Colonic mucosa (tissue), 4 donors: ENCODE results near the gene USP10. TPM values are rescaled to one million over a fixed set of nuclear protein-coding genes. Genes with fewer than 3 reads are reported as not detected.

Experiments used
- DNase-seq: peaks from one replicate; pipeline ENCODE4 v3.0.0-alpha.2; 2020
- H3K27ac ChIP-seq: fragments of 200-600 bp; one replicate; pipeline ENCODE4 v1.8.0; 2021
- H3K27me3 ChIP-seq: fragments of 200-600 bp; one replicate; pipeline ENCODE4 v1.8.0; 2021
- H3K36me3 ChIP-seq: fragments of 200-600 bp; one replicate; pipeline ENCODE4 v1.8.0; 2021
- H3K4me1 ChIP-seq: fragments of 200-600 bp; one replicate; pipeline ENCODE4 v1.8.0; 2021; ENCODE audit warnings: mild to moderate bottlenecking
- H3K4me3 ChIP-seq: fragments of 200-600 bp; one replicate; pipeline ENCODE4 v1.8.0; 2021
- H3K9ac ChIP-seq, 2 donors: one replicate each; pipeline ENCODE4 v1.7.0; 2013; ENCODE audit warnings: control low read depth in 2 of 2, low read depth in 2 of 2, low read length in 2 of 2
- H3K9me3 ChIP-seq: fragments of 200-600 bp; one replicate; pipeline ENCODE4 v1.8.0; 2021
- CTCF ChIP-seq: fragments of 200-600 bp; IDR thresholded peaks from one replicate; pipeline ENCODE4 v1.8.0; 2022; ENCODE audit warnings: antibody characterized with exemption, mild to moderate bottlenecking
- intact Hi-C: fragments of 100-400 bp; cut with DNase I; formaldehyde crosslinking; loops from one replicate; pipeline ENCODE4 v1.14.1; 2022
- total RNA-seq, 2 donors: library from RNA; stranded (reverse); fragmentation: NEBNext Ultra II Directional in 1 of 2; extraction: Animal tissue kit (Norgen Biotek cat#: 25700) in 1 of 2; gene quantifications; one replicate each; pipeline ENCODE4 v1.2.1, GENCODE V29; 2021
- donor health status: healthy.
- donor health status: DM: no; HTN: no; CAD: no.
- donor health status: DM: no; HTN: no; CAD: no.

The USP10 gene
- total RNA-seq, 2 donors from 2014 or later: 70.0 to 88.2 TPM

GRCh38 chr16:84654998-84655397 lies 44.8 kb upstream of the USP10 start:
- intact Hi-C loops: no loop called here
- H3K27ac ChIP-seq: no peak overlapping the region
- peaks cover 16% of the 10 kb centered on the region for H3K36me3 ChIP-seq
- TF ChIP-seq CTCF: no peak
- H3K27me3 ChIP-seq: no peaks in the 10 kb centered on the region
- H3K4me1 ChIP-seq: no peaks in the 10 kb centered on the region
- H3K9ac ChIP-seq: no peak overlapping the region
- H3K4me3 ChIP-seq: no peak overlapping the region
- DNase-seq: no peak
- no peaks in the 10 kb centered on the region for H3K9me3 ChIP-seq

DNA sequence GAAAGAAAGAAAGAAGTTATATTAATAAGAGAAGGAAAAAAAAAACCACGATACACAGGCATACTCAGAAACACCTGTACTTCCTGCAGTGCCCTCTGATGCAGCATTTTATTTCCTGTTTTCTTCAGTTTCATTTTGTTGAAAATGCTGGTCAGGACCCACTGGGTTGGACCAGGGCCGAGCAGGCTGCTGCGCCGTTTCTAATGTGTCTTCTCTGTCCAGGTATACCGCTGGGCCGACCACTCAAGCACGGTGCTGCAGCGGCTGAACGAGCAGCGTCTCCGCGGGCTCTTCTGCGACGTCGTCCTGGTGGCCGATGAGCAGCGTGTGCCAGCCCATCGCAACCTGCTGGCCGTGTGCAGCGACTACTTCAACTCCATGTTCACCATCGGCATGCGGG lies 43.2 kb upstream of the USP10 start:
- intact Hi-C loops: no loop called here
- no peak for DNase-seq
- no peak for TF ChIP-seq CTCF
- Histone ChIP-seq H3K9ac (no peak overlapping the region), H3K9me3 (no peaks in the 10 kb centered on the region), H3K27me3 (no peaks in the 10 kb centered on the region), H3K4me1 (no peaks in the 10 kb centered on the region), H3K4me3 (no peak overlapping the region), H3K27ac (no peak overlapping the region), H3K36me3 (peaks cover 17% of the 10 kb centered on the region)

GRCh38 chr16:84657229-84657837 lies 42.5 kb upstream of the USP10 start:
- H3K4me3 ChIP-seq: no peak overlapping the region
- no peaks in the 10 kb centered on the region for H3K27me3 ChIP-seq
- no peaks in the 10 kb centered on the region for H3K9me3 ChIP-seq
- no peak overlapping the region for H3K27ac ChIP-seq
- intact Hi-C loops: no loop called here
- H3K4me1 ChIP-seq: no peaks in the 10 kb centered on the region
- H3K36me3 ChIP-seq: peaks cover 20% of the 10 kb centered on the region
- no peak overlapping the region for H3K9ac ChIP-seq
- DNase-seq: no peak
- TF ChIP-seq CTCF: no peak

GRCh38 chr16:84658690-84659089 lies 41.1 kb upstream of the USP10 start:
- Histone ChIP-seq H3K27ac (no peak overlapping the region), H3K9me3 (no peaks in the 10 kb centered on the region), H3K9ac (no peak overlapping the region), H3K4me1 (no peaks in the 10 kb centered on the region), H3K36me3 (peaks cover 20% of the 10 kb centered on the region), H3K27me3 (no peaks in the 10 kb centered on the region), H3K4me3 (no peak overlapping the region)
- no peak for TF ChIP-seq CTCF
- no peak for DNase-seq
- intact Hi-C loops: no loop called here

DNA sequence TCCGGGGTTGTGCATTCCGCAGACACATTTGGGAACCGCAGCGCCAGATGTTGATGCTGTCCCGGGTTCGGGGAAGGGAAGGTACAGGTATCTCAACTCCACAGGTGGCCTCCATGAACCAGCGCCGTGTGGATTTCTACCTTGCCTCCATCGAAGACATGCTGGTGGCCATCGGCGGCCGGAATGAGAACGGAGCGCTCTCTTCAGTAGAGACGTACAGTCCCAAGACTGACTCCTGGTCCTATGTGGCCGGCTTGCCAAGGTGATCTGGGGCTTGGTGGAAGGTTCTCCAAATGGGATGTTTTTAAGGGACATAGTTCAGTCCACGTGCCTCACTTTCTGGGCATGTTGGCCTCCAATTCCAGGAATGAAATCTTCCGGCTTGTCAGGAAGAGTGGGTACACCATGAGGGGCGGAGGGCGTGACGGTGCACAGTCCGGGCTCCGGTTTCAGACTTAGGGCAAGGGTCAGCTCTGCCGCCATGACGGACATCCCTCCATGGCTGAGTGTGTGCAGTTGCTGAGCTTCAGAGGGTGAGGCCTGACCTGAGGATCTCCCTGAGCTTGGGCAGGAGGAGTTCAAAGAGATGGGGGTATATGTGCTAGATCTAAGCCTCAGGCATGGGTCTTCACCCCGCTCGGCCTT lies 40.0 kb upstream of the USP10 start:
- Histone ChIP-seq H3K4me1 (no peaks in the 10 kb centered on the region), H3K36me3 (peaks cover 20% of the 10 kb centered on the region), H3K4me3 (no peak overlapping the region), H3K9me3 (no peaks in the 10 kb centered on the region), H3K27me3 (no peaks in the 10 kb centered on the region), H3K27ac (no peak overlapping the region), H3K9ac (no peak overlapping the region)
- DNase-seq: no peak
- no peak for TF ChIP-seq CTCF
- intact Hi-C loops: no loop called here
